OCI-M1 (cell line): Measurements from ENCODE around the gene INCA1.

Experiments used
- DNase-seq: peaks from one replicate; lab custom pipeline; 2025; lab: John Stamatoyannopoulos, UW

INCA1 gene

DNA sequence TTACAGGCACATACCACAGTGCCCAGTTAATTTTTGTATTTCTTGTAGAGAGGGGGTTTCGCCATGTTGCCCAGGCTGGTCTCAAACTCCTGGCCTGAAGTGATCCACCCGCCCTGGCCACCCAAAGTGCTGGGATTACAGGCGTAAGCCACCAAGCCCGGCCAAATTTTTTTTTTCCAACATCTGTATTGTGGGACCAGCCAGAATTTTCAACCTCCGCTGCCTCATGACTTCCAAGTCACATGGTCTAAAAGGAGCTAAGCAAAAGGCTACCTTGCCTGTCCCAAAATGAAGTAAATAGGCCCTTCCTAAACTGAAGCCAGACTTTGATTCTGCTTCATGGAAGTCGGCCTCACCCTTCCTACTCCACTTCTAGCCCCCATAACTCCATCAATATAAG lies 25.5 kb downstream of the INCA1 start:
- no peak for DNase-seq

GRCh38 chr17:4970273-4970672 lies 27.0 kb downstream of the INCA1 start:
- DNase-seq: no peak

GRCh38 chr17:4969551-4970173 lies 27.7 kb downstream of the INCA1 start:
- DNase-seq: no peak

DNA sequence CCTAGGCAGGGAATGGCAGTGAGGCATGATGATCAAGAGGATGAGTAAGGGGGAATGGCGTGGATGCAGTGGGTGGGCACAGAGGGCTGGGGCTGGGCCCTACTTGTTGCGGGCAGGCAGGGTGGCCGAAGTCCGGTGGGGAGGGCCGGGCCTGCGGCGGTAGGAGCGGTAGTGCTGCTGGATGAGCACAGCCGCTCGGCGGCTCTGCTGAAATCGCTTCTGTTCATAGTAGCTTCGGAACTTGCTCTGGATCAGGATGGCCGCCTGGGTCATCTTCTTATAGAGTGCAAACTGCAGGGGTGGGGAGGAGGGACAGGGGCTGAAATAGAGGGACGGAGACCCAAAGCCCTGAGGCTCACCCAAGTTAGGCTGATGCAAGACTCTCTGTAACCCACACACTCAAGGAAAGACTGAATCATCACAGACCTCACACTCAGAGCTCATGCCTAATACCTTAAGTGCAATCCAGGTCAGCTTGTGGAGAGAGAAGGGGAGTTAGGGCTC lies 28.2 kb downstream of the INCA1 start:
- DNase-seq: peak; percentile 74

DNA sequence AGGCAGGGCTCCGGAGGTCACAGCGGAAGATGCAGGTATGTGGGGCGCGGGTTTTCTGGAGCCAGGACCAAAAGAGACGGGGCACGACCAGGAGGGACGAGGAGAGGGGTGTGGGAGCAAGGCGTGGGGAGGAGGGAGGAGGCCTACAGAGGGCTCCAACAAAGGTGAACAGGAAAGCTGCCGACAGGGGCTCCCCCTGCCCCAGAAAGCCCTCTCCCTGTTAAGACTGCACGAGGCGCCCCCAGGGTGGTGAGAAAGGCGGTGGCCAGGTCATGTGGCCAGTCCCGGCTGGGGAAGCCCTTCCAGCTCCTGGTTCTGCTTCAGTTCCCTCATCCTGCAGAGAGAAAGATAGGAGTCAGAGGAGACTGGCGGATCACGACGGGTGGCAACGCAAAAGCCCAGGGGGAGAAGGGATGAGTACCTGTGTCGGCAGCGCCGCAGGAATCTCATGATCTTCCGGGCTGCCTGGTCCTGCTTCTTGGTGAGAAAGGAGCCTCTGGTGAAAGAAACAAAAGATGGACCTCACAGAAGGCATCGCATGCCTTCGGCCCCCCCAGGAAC lies 28.8 kb downstream of the INCA1 start:
- peak; percentile 47 for DNase-seq

DNA sequence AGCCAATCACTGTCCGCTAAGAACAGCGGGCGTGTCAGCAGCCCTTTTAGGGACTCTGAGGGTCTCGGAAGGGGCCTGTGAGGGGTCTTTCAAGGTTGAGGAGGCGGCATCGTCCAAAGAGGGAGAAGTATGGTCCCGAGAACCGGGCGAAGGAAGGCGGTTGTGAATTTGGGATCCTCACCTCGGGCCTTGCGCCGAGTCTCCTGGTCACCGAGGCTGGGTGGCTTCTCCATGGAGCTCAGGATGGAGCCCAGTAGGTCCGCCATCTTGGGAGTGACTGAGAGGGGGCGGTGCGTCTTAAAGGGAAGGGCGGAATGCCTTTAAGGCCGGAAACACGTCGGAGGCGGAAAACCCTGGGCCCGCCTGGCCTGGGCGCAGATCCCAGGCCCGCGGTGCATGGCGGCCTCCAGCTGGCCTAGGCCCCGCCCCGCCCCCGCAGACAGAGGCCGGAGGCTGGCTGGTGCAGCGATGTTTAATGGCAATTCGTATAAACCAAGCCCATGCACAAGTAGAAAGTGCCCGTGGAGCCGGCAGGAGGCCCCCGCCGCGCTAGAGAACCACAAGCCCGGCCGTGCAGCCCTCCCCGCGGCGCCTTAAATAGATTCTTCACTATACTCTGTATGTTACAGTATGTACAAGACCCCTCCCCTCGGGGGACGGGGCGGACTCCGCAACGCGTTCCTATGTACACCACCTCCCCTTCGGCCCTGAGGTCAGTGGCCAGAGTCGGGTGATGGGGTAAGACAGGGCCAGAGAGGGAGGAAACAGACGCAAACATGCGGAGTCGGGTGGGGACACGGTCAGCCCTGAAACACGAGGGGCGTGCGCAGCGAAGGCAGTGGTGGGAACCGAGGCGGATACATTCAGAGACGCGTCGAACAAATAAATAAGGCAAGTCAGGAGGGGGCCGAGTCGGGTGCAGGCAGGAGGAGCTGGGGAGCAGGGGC lies 29.5 kb downstream of the INCA1 start, which contains the start of gene SPAG7:
SPAG7 (minus strand) TSS at position 279 of the 947 bp plus-strand sequence; CDS start at position 266, 13 bp downstream.
- peak; percentile 99 for DNase-seq

DNA sequence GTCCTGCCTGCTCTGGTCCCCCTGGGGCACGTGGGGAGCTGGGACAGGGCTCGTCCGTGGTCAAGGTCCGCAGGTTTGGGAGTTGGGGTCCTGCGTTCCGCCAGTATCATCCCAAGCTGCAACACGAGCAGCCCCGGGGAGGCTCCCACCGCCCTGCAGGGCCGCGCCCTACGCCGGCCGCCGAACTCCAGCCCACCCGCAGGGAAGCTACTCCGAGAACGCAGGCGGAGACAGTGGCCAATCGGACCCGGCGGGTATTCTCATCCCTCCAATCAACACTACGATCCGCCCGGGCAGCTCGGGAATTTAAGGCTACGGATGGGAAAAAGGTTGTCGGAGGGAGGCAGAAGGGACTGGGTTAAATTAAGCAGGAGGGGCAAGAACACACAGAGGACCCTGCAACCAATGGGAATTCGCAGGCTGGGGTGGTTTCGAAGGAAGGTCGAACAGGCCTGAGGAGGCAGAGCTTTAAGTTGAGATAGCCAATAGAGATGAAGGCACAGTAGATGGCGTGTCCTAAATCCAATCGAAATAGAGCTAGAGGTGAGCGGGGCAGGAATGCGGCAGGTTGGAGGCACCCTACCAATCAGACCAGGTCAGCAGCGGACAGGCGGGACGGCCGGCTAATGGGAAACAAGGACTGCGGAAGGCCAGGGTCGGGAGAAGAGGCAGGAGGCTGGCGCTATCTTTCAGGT lies 30.3 kb downstream of the INCA1 start:
- DNase-seq: peak; percentile 100

GRCh38 chr17:4965311-4965986 lies 31.9 kb downstream of the INCA1 start:
- DNase-seq: no peak

DNA sequence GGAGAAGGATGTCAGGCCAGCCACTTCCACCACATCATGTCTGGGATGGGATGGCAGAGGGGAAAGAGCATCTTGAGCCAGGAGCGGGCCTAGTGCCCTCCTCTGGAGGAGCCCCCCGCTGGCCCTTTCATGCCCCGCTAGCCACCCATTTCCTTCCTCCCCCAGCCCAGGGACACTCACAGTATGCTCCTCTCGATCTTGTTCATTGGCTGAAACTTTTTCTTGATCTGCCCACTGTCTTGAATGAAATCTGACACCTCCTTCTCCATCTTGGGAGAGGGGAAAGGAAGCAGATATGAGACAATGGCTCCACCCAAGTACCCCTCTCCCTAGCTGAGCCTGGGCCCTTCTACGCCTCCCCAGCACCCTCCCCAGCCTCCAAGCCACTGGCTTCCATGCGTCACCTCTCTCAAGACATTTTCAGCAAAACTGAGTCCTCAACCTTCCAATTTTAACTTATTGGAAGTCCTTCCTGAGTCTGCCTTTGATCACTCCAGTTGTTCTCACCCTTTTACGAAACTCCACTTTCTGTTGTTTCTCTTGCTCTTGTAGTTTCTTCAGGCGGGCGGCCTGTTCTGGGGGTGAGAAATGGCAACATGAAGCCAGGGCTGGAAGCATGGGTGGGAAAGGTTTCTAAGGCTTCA lies 36.9 kb downstream of the INCA1 start:
- no peak for DNase-seq

DNA sequence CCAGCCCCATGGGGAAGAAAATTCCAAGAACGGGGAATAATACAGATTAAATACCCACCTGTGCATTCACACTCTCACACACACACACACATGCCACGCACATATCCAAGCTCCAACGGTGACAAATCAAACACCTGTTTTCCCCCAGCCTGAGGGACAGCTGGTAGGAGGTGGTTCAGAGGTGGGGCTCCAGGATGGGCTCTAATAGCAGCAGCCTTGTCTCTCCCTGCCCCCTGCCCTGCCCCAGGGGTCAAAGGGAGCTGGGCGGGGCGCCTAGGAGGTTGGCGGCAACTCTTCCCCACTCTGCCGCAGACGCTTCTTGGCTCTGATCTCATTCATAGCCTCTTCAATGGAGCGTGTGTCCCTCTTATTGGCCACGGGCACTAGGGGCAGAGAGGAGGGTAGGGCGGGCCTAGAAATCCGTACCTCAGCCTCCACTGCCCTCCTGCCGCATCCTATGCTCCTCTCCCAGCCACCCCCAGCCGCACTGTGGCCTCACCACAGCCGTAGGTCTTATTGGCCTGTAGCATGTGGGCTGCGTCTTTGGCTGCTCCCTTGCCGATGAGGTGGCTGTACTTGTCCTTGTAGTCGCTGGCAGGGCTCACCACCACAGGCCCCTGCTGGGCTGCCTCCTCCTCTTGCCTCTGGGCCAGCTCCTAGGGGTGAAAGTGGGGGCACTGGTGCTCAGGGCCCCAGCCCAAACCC lies 37.9 kb downstream of the INCA1 start:
- no peak for DNase-seq

DNA sequence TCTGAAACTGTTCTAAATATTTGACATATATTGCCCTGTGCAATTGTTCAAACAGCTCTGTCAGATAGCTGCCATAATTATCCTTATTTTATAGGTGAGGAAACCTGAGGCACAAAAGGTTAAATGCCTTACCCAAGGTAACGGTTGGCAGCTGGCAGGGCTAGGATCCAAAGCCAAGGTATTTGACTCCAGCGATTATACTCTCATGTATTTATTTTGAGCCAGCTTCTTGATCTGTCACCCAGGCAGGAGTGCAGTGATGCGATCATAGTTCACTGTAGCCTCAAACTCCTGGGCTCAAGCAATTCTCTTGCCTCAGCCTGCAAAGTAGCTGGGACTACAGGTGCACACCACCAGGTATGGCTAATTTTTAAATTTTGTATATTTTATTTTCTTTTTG lies 39.2 kb downstream of the INCA1 start:
- DNase-seq: no peak

DNA sequence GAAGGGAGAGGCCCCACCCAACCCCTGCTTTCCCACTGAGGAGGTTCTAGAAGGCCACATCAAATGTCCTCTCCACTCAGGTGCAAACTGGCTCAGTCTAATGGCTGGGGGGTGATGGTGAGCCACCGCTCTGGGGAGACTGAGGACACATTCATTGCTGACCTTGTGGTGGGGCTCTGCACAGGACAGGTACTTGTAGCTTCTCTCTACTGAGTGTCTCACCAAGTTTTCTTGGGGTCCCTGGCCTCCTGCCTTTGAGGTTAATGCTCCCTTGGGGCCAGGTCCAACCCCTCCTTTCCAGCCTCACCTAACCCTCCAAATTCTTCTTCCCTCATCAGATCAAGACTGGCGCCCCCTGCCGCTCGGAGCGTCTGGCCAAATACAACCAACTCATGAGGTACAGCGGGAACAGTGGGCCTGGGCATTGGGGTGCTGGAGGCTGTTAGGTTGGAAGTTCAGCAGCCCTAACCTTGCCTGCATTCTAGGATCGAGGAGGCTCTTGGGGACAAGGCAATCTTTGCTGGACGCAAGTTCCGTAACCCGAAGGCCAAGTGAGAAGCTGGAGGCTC lies 40.7 kb downstream of the INCA1 start:
- DNase-seq: peak; percentile 70

- DNase-seq: no peak
These were observed 42.2 kb downstream of the INCA1 start for GRCh38 chr17:4955091-4955490.

- no peak for DNase-seq
These were observed 43.8 kb downstream of the INCA1 start for GRCh38 chr17:4953451-4953961.

- DNase-seq: peak; percentile 33
These were observed 45.8 kb downstream of the INCA1 start for GRCh38 chr17:4951486-4951885.

- DNase-seq: peak; percentile 74
These were observed 46.5 kb downstream of the INCA1 start, which contains the start of gene ENO3 for GRCh38 chr17:4950746-4951204. TSS of gene ENO3 (plus strand) at chr17:4951119. CDS start at chr17:4951830, 711 bp downstream.

- DNase-seq: peak; percentile 90
These were observed 47.1 kb downstream of the INCA1 start for GRCh38 chr17:4950075-4950745.

GRCh38 chr17:4949321-4950074 lies 47.8 kb downstream of the INCA1 start:
- DNase-seq: peak; percentile 94
